Stimulated activated CD8-positive, alpha-beta memory T cell treated with anti-CD3 and anti-CD28 coated beads, Interleukin-15, amount 100 ng/mL, for 4 hours (primary cell): ENCODE measurements around the gene PNLDC1.
"Not testable (repeated sequence)": the region's sequence is repeated elsewhere in the genome, so short reads cannot be mapped to it uniquely, and the experiment has no call there.

Source experiments
- DNase-seq, 2 donors: peaks; one replicate each; pipeline ENCODE4 v3.0.0-alpha.2; 2020; ENCODE audit warnings: low read depth in 2 of 2

The PNLDC1 gene

DNA sequence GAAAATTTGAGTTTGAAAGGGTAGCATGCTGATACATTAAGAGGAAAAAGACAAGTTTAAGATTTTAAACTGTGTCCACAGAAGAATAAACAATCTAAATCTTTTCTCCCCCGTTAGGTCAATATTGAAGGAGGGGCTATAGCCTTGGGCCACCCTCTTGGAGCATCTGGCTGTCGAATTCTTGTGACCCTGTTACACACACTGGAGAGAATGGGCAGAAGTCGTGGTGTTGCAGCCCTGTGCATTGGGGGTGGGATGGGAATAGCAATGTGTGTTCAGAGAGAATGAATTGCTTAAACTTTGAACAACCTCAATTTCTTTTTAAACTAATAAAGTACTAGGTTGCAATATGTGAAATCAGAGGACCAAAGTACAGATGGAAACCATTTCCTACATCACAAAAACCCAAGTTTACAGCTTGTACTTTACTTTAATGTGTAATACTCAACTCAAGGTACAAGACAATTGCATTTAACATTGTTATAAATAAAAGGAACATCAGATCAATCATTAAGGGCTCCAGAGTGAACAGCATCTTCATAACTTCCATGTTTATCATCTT is 21.5 kb upstream of the PNLDC1 start:
- no peak for DNase-seq

- DNase-seq: no peak
Observed at GRCh38 chr6:159788276-159788675, 11.8 kb upstream of the PNLDC1 start.

DNA sequence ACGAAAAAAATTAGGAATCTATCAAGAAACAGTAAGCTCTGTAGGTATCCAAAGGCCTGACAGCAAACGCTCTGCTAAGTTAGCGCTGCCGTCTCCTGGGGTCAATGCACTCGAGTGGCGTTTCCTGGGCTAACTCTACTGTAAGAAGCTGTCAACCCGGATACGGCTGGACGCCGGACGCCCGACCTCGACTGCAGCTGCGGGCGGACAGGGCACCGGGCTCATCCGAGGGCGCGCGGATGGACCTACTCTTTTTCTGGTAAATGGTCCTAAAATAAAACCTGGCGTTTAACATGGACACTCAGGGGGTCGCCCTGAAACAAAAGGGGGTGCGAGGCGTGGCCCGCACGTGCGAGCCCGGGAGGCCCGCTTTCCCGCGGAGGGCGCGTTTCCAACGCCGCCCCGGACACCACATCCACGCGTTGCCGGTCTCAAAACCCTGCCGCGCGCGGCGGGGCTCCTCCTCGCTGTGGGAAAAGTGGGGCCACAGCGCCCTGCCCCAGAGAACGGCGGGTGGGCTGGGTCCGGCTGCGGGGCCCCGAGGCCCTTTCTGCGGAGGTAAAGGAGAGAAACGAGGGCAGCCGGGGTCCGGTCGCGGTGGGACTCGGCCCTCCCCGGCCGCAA is 11.2 kb upstream of the PNLDC1 start:
- no peak for DNase-seq

GRCh38 chr6:159789377-159790148 is 10.5 kb upstream of the PNLDC1 start, which contains the start of gene TCP1:
Gene TCP1 (minus strand): TSS chr6:159789602. CDS start chr6:159789468, 134 bp downstream.
- DNase-seq: peak; percentile 96 to 100

DNA sequence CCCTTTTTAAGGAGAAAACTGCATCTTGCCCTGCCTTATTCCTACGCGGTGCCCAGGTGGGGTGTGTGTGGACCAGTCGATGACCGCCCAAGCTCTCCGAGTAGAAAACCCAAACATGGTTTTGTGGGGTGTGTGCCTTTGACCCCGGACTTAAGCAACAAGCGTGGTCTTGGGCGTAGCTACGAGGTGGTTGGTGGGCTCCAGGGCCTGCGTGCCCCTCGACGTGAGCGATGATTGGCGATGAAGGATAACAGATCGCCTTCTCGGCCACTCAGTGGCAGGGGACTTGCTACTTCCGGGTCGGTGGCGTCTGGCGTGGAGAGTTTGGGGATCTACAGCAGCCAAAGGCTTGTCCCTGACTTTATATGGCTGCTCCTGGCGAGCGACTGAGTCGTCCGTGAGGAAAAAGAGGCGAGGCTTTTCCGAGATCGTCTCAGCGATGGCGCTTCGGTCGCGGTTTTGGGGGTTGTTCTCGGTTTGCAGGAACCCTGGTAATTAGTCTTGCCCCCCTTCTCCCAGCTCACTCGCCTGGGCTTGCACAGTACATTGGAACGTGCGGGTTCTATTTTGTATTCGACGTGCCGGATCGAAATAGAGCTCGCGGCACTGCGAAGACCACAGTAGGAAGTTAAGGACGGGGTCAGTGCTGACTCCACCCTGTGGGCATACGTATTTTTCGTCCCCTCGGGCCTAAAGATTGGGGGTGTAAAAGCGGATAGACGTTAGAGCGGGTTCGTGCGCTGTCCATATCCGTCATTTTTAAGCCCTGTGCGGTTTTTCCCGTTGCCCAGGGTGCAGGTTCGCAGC is 9.7 kb upstream of the PNLDC1 start, which contains the start of gene MRPL18:
Gene MRPL18 (plus strand): TSS at position 319 of the 807 bp plus-strand sequence. CDS start 121 bp downstream, at position 440.
- DNase-seq: peak; percentile 74 to 83

DNA sequence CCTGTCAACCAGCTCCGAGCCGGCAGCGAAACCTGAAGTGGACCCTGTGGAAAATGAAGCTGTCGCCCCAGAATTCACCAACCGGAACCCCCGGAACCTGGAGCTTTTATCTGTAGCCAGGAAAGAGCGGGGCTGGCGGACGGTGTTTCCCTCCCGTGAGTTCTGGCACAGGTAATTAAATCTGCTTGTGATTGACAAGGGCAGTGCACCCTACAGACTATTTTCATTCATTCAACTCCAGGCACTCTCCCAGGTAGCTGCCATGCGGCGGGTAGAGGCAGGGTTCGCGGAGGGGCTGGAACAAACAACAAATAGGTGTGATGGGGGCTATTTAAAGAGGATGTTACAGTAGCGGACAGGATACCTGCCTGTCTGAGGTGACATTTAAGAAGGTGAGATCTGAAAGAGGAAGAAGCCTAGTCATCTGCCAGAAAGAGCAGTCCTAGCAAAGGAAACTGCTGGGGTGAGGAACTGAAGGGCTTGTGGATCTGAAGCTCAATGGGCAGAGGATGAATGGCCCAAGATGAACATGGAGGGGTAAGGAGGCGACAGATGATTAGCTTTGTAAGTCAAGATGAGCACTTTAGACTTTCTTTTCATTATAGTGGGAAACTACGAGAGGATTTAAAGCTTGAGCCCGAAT is 9.0 kb upstream of the PNLDC1 start:
- peak in 1 of 2 donors; percentile 2 for DNase-seq

DNA sequence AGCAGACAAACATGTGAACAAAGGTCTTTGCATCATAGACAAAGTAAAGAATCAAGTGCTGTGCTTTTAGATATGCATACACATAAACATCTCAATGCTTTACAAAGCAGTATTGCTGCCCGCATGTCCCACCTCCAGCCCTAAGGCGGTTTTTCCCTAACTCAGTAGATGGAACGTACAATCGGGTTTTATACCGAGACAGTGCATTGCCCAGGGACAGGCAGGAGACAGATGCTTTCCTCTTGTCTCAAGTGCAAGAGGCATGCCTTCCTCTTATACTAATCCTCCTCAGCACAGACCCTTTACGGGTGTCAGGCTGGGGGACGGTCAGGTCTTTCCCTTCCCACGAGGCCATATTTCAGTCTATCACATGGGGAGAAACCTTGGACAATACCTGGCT is 5.1 kb upstream of the PNLDC1 start:
- not testable (repeated sequence) for DNase-seq

DNA sequence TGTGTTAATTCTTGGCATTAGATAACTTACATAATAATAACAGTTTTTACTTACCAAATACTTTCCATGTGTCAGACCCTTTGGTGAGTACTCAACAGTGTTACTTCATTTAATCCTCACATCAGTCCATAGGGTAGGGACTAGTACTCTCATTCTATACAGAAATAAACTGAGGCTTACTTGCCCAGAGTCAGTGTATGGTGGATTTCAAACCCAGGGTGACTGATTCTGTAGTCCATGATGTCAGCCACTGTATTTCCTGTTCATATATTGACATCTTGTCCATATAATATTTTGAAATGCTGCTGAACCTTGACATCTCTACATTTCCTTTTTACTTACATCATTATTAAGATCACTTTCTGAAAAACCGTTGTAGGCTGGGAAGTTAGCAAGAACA is 2.5 kb upstream of the PNLDC1 start:
- DNase-seq: no peak

- no peak for DNase-seq
Observed at GRCh38 chr6:159801935-159802334, 1.9 kb downstream of the PNLDC1 start.

GRCh38 chr6:159804504-159804903 is 4.4 kb downstream of the PNLDC1 start:
- no peak for DNase-seq

DNA sequence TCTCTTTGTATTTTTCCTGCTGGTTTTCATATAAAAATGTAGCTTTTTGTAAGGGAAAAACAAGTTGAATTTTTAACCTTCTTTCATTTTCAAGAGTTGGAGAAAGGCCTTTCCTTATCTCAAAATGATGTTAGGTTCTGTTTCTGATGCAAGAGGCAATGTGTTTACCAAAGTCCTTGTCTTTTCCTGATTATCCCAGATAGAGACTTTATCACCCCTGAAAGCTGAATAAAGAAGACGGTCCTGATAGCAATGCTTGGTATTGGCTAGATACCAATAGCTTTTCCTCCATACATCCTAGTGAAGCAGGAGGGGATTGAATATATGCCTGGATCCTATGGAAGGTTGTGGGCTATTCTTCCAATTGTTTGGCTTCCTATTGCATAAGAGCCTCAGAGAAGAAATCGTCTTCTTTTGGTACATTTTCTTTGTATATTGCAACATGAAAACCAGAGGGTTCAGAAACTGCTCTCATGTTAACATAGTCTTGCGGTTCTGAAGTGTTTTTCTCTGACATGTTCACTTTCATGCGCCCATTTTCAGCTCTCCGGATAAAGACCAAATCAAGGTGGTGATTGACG is 5.5 kb downstream of the PNLDC1 start:
- DNase-seq: no peak

GRCh38 chr6:159806021-159806458 is 6.0 kb downstream of the PNLDC1 start:
- DNase-seq: no peak

- DNase-seq: no peak
Observed at GRCh38 chr6:159807150-159807858, 7.2 kb downstream of the PNLDC1 start.

DNA sequence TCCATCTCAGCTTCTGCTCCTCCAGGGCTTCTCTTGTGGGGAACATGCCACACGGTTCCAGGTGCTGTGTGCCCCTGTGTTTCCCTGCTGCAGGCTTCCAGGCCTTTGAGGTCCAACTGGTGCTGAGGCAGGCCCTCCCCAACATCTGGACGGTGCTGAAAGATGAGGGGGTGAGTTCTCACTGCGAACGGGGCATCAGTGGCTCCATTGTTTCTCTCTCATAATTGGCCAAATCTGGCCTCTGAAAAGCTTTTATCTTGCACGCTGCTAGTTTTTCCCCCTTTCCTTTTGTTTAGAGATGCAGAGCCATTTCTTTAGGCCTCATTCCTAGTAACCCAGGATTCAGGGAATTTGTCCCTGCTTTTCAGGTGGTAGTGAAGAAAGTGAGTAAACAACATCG is 8.6 kb downstream of the PNLDC1 start:
- DNase-seq: no peak

DNA sequence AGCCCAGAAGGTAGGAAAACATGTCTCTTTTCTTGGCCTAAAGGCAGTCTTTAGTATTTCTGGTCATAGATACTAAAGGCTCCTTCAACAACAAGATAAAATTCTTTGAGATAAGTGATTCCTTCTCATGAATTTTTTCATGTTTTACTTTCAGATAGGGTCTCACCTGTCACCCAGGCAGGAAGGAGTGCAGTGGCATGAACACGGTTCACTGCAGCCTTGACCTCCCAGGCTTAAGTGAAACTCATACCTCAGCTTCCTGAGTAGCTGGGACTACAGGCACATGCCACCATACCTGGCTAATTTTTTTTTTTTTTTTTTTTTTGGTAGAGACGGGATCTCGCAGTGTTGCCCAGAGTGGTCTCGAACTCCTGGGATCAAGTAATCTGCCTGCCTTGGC is 9.1 kb downstream of the PNLDC1 start:
- DNase-seq: no peak

DNA sequence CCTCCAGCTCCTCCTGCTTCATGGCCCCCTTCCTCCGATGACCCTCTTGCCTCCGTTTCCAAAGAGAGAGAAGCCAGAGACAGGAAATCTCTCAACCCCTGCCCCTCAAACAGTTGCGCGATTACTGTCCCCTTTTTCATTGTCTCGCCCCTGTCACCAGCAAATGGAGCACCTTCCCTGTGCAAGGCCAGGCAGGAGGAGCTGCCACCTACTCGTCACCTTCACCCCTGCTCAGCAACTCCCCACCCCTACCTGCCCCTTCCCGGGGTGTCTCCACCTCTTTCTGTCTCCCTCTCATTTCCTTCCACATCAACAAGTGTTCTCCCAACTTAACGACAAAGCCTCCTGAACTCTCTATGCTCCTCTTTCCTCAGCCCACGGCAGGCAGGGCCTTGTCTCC is 13.7 kb downstream of the PNLDC1 start:
- DNase-seq: no peak

DNA sequence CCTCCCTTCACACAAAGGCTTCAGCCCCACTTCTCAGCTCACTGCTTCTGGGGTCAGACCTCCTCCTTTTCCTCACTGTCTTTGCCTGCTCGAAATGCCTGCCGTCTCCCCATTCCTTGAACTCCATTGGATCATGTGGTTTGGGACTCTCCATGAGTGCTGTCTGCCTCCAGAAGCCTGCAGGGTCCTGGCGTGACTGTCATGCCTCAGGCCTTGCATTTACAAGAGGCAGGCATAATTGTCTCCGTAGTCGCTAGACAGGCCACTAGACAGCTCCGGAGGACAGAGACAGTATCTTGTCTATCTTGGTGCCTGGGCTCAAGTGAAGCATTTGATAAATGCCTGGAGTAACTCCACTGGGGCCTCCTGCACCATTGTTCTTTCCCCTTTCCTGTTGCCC is 15.3 kb downstream of the PNLDC1 start:
- DNase-seq: no peak

DNA sequence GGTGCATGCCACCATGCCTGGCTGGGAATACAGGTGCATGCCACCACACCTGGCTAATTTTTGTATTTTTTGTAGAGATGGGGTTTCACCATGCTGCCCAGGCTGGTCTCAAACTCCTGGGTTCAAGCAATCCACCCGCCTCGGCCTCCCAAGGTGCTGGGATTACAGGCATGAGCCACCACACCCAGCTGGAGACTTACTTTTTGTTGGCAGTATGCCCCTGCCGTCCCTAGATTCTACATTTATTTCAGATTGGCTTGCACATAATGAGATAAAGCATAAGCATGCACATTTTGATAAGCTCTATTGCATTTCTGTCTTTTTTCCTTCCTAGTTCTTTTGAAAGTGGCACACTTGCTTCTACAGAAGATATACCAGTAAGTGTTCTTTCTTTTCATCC is 16.7 kb downstream of the PNLDC1 start:
- not testable (repeated sequence) for DNase-seq

GRCh38 chr6:159817951-159818739 is 18.1 kb downstream of the PNLDC1 start:
- no peak for DNase-seq

- no peak for DNase-seq
Observed at GRCh38 chr6:159819098-159819497, 19.0 kb downstream of the PNLDC1 start.
